Measurements from ENCODE around the gene CRB1.

The CRB1 gene

GRCh38 chr1:197268012-197268411 lies at the start of gene CRB1:
Gene CRB1 (plus strand): TSS chr1:197268252. CDS start chr1:197268413, 161 bp downstream.
- Histone ChIP-seq H3K4me3 (replicated peaks; ENCODE audit: low read depth, low read length) (no peak within 1 kb of the TSS), H3K27me3 (replicated peaks; ENCODE audit: control insufficient read depth, insufficient read depth, low read length) (no peaks in the 10 kb centered on the region), H3K36me3 (ENCODE audit: control insufficient read depth, insufficient read depth, low read length) (no peaks in the 10 kb centered on the region)
- no peak for TF ChIP-seq CTCF (IDR thresholded peaks at IDR 0.05; ENCODE audit: insufficient read depth, low read length, poor library complexity, severe bottlenecking)
- DNase-seq (ENCODE audit: extremely low read depth, insufficient read length): no peak

GRCh38 chr1:197218857-197219256 lies 49.2 kb upstream of the CRB1 start:
- no peak for TF ChIP-seq CTCF (IDR thresholded peaks at IDR 0.05; ENCODE audit: insufficient read depth, low read length, poor library complexity, severe bottlenecking)
- Histone ChIP-seq H3K4me3 (replicated peaks; ENCODE audit: low read depth, low read length) (no peak overlapping the region), H3K36me3 (ENCODE audit: control insufficient read depth, insufficient read depth, low read length) (no peaks in the 10 kb centered on the region), H3K27me3 (replicated peaks; ENCODE audit: control insufficient read depth, insufficient read depth, low read length) (no peaks in the 10 kb centered on the region)
- no peak for DNase-seq (ENCODE audit: extremely low read depth, insufficient read length)

- Histone ChIP-seq H3K27me3 (replicated peaks; ENCODE audit: control insufficient read depth, insufficient read depth, low read length) (no peaks in the 10 kb centered on the region), H3K36me3 (ENCODE audit: control insufficient read depth, insufficient read depth, low read length) (no peaks in the 10 kb centered on the region), H3K4me3 (replicated peaks; ENCODE audit: low read depth, low read length) (no peak overlapping the region)
- TF ChIP-seq CTCF (IDR thresholded peaks at IDR 0.05; ENCODE audit: insufficient read depth, low read length, poor library complexity, severe bottlenecking): no peak
- DNase-seq (ENCODE audit: extremely low read depth, insufficient read length): no peak
These were observed 45.9 kb upstream of the CRB1 start for GRCh38 chr1:197222025-197222685.

- TF ChIP-seq CTCF (IDR thresholded peaks at IDR 0.05; ENCODE audit: insufficient read depth, low read length, poor library complexity, severe bottlenecking): no peak
- Histone ChIP-seq H3K36me3 (ENCODE audit: control insufficient read depth, insufficient read depth, low read length) (no peaks in the 10 kb centered on the region), H3K4me3 (replicated peaks; ENCODE audit: low read depth, low read length) (no peak overlapping the region), H3K27me3 (replicated peaks; ENCODE audit: control insufficient read depth, insufficient read depth, low read length) (no peaks in the 10 kb centered on the region)
- DNase-seq (ENCODE audit: extremely low read depth, insufficient read length): no peak
These were observed 45.3 kb upstream of the CRB1 start for GRCh38 chr1:197222780-197223179.

- no peaks in the 10 kb centered on the region for H3K27me3 ChIP-seq (replicated peaks; ENCODE audit: control insufficient read depth, insufficient read depth, low read length)
- H3K36me3 ChIP-seq (ENCODE audit: control insufficient read depth, insufficient read depth, low read length): no peaks in the 10 kb centered on the region
- no peak overlapping the region for H3K4me3 ChIP-seq (replicated peaks; ENCODE audit: low read depth, low read length)
- DNase-seq (ENCODE audit: extremely low read depth, insufficient read length): no peak
- no peak for TF ChIP-seq CTCF (IDR thresholded peaks at IDR 0.05; ENCODE audit: insufficient read depth, low read length, poor library complexity, severe bottlenecking)
These were observed 43.9 kb upstream of the CRB1 start for GRCh38 chr1:197224160-197224559.

GRCh38 chr1:197225611-197226010 lies 42.4 kb upstream of the CRB1 start:
- no peak overlapping the region for H3K4me3 ChIP-seq (replicated peaks; ENCODE audit: low read depth, low read length)
- H3K36me3 ChIP-seq (ENCODE audit: control insufficient read depth, insufficient read depth, low read length): no peaks in the 10 kb centered on the region
- no peak for DNase-seq (ENCODE audit: extremely low read depth, insufficient read length)
- no peaks in the 10 kb centered on the region for H3K27me3 ChIP-seq (replicated peaks; ENCODE audit: control insufficient read depth, insufficient read depth, low read length)
- no peak for TF ChIP-seq CTCF (IDR thresholded peaks at IDR 0.05; ENCODE audit: insufficient read depth, low read length, poor library complexity, severe bottlenecking)

Measured in GM06990 (cell line).